GM12801 (cell line): ENCODE results near the gene RAPSN.

ENCODE experiments used
- TF ChIP-seq, protein P1 (sequence below): IDR thresholded peaks from one replicate; pipeline ENCODE4 v1.5.1; 2011; ENCODE audit warnings: control low read depth; ENCODE audit not compliant: insufficient read length; ENCODE audit errors: extremely low read depth

The RAPSN gene

DNA sequence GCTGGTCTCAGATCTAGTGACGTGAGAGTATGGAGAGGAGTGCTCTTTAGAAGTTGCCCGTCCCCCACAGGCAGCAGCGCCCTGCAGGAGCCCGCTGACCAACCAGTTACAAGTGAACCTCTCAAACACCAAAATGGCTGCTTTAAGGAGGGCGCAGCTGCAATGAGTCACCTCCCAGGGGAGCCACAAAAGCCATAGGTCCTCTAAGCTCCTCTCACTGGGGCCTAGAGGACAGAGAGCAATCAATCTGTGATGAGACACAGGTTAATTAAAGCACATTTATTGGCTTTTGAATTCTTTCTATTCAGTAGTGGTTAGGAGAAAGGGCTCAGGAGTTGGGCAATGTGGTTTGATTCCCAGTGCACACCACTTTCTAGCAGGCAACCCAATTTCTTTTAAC lies 15.5 kb upstream of the RAPSN start:
- TF ChIP-seq, protein P1, sequence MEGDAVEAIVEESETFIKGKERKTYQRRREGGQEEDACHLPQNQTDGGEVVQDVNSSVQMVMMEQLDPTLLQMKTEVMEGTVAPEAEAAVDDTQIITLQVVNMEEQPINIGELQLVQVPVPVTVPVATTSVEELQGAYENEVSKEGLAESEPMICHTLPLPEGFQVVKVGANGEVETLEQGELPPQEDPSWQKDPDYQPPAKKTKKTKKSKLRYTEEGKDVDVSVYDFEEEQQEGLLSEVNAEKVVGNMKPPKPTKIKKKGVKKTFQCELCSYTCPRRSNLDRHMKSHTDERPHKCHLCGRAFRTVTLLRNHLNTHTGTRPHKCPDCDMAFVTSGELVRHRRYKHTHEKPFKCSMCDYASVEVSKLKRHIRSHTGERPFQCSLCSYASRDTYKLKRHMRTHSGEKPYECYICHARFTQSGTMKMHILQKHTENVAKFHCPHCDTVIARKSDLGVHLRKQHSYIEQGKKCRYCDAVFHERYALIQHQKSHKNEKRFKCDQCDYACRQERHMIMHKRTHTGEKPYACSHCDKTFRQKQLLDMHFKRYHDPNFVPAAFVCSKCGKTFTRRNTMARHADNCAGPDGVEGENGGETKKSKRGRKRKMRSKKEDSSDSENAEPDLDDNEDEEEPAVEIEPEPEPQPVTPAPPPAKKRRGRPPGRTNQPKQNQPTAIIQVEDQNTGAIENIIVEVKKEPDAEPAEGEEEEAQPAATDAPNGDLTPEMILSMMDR: no peak

- TF ChIP-seq, protein P1: no peak
These were observed 12.9 kb upstream of the RAPSN start for GRCh38 chr11:47461876-47462275.

GRCh38 chr11:47460571-47461235 lies 11.8 kb upstream of the RAPSN start:
- TF ChIP-seq, protein P1: no peak

DNA sequence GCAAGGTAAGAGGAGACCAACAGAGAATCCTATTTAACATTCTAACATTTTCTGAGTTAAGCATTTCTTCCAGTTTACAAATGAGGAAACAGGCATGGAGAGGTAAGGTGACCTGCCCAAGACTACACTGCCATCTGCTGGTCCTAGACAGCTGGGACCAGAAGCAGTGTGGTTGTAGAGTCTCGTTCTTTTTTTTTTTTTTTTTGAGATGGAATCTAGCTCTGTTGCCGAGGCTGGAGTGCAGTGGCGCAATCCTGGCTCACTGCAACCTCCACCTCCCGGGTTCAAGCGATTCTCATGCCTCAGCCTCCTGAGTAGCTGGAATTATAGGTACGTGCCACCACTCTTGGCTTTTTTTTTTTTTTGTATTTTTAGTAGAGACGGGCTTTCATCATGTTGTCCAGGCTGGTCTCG lies 5.3 kb upstream of the RAPSN start:
- TF ChIP-seq, protein P1: peak; percentile 41

- TF ChIP-seq, protein P1: no peak
These were observed 4.4 kb upstream of the RAPSN start for GRCh38 chr11:47453365-47453764.

DNA sequence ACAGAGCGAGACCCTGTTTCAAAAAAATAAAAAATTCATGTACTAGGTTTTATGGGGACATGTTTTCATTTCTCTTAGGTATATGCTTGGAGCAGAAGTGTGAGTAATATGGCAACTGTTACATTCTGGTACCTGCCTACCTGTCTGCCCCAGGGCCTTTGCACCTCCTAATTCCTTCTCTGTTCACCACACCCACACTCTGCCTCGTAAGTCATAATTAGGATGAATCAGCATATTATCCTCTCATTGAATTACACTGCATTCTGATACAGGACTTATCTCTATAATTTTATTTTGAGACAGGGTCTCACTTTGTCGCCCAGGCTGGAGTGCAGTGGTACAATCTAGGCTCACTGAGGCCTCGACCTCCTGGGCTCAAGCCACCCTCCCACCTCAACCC lies 3.1 kb upstream of the RAPSN start:
- TF ChIP-seq, protein P1: no peak

DNA sequence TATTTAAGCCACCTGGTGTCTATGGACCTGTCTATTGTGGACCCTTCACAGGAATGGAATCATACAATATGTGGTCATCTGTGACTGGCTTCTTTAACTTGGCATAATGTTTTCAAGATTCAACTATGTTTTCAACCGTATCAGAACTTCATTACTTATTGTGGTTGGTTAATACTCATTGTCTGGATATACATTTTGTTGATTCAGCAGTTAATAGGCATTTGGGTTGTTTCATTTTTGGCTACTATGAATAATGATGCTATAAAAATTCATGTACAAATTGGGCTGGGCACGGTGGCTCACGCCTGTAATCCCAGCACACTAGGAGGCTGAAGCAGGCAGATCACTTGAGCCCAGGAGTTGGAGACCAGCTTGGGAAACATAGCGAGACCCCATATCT lies 2.5 kb upstream of the RAPSN start:
- TF ChIP-seq, protein P1: no peak

DNA sequence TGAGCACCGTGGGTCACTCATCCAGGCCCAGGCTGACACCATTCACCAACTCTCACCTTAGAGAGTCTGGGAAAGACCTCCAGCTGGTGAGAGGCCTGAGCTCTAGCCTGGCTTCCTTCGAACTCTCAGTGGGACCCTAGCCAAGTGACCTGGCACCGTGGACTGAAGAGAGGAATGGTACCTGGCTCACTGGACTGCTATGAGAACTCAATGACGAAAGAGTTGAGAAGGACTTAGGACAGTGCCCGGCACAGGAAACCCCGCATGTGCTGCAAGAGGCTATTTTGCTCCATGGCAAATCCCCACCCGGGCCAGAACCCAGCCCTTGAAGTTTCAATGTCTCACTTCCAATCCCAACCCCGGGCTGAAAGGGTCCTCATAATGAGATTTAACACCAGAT lies 605 bp upstream of the RAPSN start:
- TF ChIP-seq, protein P1: no peak
